22Rv1 (cell line): ENCODE data around the gene PEX14.

ENCODE experiments used
- H3K27ac ChIP-seq: fragments of 450-650 bp; 2 replicates; pipeline ENCODE4 v1.5.1; 2017
- CTCF ChIP-seq: fragments of 450-650 bp; IDR thresholded peaks from 2 replicates; pipeline ENCODE4 v1.5.1; 2017; ENCODE audit warnings: mild to moderate bottlenecking
- ZFX ChIP-seq: fragments of 450-650 bp; IDR thresholded peaks from 2 replicates; pipeline ENCODE4 v1.6.1; 2017; ENCODE audit warnings: antibody characterized with exemption, borderline replicate concordance

PEX14 gene

GRCh38 chr1:10665930-10666850, 191.4 kb downstream of the PEX14 start:
- TF ChIP-seq CTCF: no peak
- no peak for TF ChIP-seq ZFX
- peak overlapping the region; percentile 18 for H3K27ac ChIP-seq

DNA sequence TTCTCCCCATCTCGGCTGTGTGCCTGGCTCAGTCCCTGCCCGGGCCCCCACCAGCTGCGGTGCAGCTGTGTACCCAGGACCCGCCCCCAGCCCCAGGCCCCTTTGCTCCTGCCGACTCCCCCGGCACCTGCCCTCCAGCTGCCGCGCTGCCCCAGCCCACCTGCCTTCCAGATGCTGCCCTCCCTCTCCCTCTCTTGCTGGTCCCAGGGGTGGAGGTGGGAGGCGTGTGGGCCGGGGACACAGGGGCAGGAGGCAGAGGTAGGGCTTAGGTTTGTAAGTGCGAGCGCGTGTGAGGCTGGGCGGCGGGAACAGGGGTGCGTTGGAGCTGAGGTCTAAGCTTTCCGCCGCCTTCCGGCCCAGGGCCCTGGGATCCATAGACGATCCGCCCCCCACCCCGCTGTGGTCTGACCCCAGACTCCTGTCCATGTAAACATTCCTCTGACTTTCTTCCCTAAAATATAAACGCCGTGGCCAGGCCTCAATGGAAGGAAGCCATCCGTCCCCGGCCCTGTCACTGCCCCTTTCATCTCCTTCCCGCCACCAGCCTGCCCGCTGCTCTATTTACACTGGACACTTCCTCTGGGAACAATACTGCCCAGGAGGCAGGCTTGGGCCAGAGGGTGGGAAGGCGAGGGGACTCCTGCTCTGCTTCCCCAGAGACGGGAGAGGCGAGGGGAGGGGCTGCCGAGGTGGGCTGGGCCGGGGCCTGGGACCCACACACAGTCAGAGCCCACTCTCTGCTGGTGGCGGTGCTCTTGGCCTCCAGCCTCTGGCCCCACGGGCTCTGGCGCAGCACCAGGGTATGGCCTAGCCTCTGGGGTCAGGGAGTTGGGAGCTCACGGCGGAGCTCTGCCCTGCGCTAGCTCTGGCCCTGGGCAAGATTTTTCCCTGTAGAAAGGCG, 193.4 kb downstream of the PEX14 start:
- TF ChIP-seq CTCF: no peak
- no peak for TF ChIP-seq ZFX
- H3K27ac ChIP-seq: peak overlapping the region; percentile 25; the same call in 1 of the 2 replicates

DNA sequence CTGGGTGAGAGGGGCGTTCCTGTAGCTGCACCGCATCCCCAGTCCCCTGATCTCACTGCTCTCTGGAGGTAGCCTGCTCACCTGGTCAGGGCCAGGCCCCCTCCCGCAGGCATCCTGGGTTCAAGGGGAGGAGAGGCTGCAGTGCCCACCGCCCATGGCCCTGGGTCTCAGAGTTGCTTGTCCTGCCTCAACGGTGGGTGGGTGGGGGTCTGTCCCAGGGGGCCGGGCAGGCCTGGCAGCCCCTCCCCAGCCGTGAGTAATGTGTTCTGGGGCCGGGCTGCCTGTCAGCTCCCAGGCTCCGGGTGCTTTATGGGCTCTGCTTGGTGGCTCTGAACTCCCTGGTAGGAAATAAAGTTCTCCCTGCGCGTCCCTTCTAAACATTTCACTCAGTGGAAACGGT, 194.8 kb downstream of the PEX14 start:
- TF ChIP-seq ZFX (no peak), CTCF (no peak)
- no peak overlapping the region for H3K27ac ChIP-seq

GRCh38 chr1:10670190-10670589, 195.4 kb downstream of the PEX14 start:
- no peak for TF ChIP-seq CTCF
- TF ChIP-seq ZFX: no peak
- H3K27ac ChIP-seq: no peak overlapping the region

GRCh38 chr1:10671090-10671489, 196.3 kb downstream of the PEX14 start:
- no peak overlapping the region for H3K27ac ChIP-seq
- TF ChIP-seq ZFX (no peak), CTCF (no peak)

DNA sequence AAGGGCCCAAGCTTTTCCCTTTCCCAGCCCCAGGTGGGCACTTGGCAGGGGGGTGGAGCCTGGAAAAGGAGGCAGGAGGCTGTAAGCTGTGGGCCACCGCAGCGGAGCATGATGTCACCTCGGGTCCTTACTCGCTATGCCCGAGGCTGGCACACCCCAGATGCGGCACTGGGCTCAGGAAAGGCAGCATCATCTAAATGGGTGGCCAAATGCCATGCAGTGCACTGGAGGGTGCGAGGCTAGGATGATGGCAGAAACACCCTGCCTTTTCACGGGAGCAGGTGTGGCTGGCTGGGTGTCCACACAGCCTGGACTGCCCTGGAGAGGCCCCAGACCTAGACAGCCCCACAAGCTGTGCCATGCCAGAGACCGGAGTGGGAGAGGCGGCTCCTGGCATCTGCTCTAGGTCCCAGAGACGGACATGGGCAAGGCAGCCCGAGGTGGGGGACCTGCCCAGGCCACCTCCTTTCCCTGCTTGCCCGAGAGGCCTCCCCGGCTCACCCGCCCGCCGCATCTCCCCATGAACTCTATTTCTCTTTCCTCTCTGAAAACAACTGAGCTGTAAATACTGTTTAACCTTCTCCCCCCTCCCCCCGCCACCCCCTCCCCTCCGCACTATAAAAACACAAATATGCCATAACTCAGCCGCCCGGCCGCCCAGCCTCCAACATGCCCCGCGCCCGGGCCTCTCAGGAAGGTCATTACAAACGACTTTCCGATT, 197.0 kb downstream of the PEX14 start:
- TF ChIP-seq ZFX: no peak
- TF ChIP-seq CTCF: no peak
- no peak overlapping the region for H3K27ac ChIP-seq
